Measurements from ENCODE around the gene AGPAT1.

GRCh38 chr6:32200711-32201475 is 25.0 kb upstream of the AGPAT1 start:
- TF ChIP-seq CTCF (IDR thresholded peaks at IDR 0.05) = no peak
- TF ChIP-seq POLR2AphosphoS5 (IDR thresholded peaks at IDR 0.05) = no peak
- TF ChIP-seq POLR2A (IDR thresholded peaks at IDR 0.05) = no peak
- no peak for TF ChIP-seq EP300 (IDR thresholded peaks at IDR 0.05)

All from upper lobe of left lung (tissue), 4 donors.